ENCODE data around the gene TOP3A. TPM values are rescaled to one million over a fixed set of nuclear protein-coding genes. Genes with fewer than 3 reads are reported as not detected.

Gene TOP3A
- total RNA-seq, 1 donor from 2014 or later, result 41.5 TPM

DNA sequence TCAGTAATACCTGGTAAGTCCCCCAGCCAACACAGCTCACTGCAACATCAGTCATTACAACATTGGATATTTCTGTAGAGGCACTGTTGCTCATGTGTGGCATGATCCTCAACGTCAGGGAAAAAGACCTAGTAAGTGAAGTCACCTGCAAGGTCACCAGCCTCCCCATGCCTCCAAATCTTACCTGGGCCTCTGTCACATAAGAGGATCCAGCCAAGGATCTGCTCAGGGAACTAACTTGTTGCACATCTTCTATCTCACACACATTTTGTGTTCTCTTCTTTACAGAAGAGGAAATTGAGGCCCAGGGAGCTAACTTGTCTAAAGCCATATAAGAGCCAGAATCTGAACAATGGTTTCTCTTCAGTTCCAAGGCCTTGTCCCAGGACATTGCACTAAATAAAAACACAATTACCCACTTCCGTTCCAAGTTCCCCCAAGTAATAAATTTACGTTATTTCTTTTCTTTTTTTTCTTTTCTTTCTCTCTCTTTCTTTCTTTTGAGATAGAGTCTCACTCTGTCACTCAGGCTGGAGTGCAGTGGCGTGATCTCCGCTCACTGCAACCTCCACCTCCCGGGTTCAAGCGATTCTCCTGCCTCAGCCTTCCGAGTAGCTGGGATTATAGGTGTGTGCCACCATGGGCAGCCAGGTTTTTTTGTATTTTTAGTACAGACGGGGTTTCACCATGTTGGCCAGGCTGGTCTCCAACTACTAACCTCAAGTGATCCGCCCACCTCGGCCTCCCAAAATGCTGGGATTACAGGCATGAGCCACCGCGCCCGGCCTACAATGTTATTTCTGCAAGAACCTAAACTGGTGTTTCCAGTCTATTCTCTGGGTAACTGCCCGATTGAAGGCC, 47.3 kb upstream of the TOP3A start:
- TF ChIP-seq, protein P1, sequence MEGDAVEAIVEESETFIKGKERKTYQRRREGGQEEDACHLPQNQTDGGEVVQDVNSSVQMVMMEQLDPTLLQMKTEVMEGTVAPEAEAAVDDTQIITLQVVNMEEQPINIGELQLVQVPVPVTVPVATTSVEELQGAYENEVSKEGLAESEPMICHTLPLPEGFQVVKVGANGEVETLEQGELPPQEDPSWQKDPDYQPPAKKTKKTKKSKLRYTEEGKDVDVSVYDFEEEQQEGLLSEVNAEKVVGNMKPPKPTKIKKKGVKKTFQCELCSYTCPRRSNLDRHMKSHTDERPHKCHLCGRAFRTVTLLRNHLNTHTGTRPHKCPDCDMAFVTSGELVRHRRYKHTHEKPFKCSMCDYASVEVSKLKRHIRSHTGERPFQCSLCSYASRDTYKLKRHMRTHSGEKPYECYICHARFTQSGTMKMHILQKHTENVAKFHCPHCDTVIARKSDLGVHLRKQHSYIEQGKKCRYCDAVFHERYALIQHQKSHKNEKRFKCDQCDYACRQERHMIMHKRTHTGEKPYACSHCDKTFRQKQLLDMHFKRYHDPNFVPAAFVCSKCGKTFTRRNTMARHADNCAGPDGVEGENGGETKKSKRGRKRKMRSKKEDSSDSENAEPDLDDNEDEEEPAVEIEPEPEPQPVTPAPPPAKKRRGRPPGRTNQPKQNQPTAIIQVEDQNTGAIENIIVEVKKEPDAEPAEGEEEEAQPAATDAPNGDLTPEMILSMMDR (IDR thresholded peaks at IDR 0.05), result no peak
- Mint-ChIP-seq H3K27ac (ENCODE audit: unreplicated experiment) (no peak overlapping the region), H3K27me3 (ENCODE audit: unreplicated experiment) (no peaks in the 10 kb centered on the region), H3K36me3 (ENCODE audit: unreplicated experiment) (no peaks in the 10 kb centered on the region), H3K9me3 (ENCODE audit: unreplicated experiment) (no peaks in the 10 kb centered on the region), H3K4me1 (ENCODE audit: unreplicated experiment) (peaks cover 8% of the 10 kb centered on the region), H3K4me3 (ENCODE audit: unreplicated experiment) (peak overlapping the region; percentile 87)
- no peak for DNase-seq (ENCODE audit: extremely low spot score, unreplicated experiment)

DNA sequence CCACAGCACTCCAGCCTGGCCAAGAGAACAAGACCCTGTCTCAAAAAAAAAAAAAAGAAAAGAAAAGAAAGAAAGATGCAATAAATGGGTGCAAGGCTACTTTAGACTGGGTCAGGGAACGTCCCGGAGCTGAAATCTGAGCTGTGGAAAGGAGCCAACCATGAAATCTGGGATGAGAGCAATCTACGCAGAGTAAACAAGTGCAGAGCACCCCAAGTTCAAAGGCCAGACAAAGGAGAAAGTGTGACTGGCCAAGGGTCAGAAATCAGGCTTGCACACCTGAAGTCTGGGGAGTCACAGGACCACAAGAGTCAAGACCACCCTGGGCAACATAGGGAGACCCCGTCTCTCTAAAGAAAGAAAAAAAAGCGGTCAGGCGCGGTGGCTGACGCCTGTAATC, 45.7 kb upstream of the TOP3A start:
- Mint-ChIP-seq H3K9me3 (ENCODE audit: unreplicated experiment) (no peaks in the 10 kb centered on the region), H3K27me3 (ENCODE audit: unreplicated experiment) (no peaks in the 10 kb centered on the region), H3K4me1 (ENCODE audit: unreplicated experiment) (peaks cover 8% of the 10 kb centered on the region), H3K36me3 (ENCODE audit: unreplicated experiment) (no peaks in the 10 kb centered on the region), H3K4me3 (ENCODE audit: unreplicated experiment) (no peak overlapping the region), H3K27ac (ENCODE audit: unreplicated experiment) (no peak overlapping the region)
- no peak for DNase-seq (ENCODE audit: extremely low spot score, unreplicated experiment)
- TF ChIP-seq, protein P1 (IDR thresholded peaks at IDR 0.05), result no peak

DNA sequence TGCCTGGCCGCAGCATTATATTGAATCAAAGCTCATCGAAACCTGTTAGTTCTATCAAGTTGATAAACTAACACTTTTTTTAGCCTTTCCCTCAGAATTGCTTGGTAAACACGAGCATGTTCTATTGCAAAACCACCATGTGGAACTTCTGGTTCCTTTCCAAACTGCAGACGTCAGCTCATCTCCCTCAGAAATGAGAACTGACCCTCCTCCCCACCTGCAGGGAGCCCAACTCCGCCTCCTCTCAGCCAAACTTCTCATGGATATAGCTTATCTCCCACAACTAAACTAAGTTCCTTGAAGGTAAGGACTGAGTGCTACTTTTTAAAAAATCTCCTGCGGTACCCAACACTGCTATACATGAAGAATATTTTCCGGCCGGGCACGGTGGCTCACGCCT, 41.8 kb upstream of the TOP3A start:
- H3K4me3 Mint-ChIP-seq (ENCODE audit: unreplicated experiment), result no peak overlapping the region
- no peak for DNase-seq (ENCODE audit: extremely low spot score, unreplicated experiment)
- TF ChIP-seq, protein P1 (IDR thresholded peaks at IDR 0.05), result no peak
- H3K27ac Mint-ChIP-seq (ENCODE audit: unreplicated experiment), result no peak overlapping the region
- no peaks in the 10 kb centered on the region for H3K4me1 Mint-ChIP-seq (ENCODE audit: unreplicated experiment)
- no peaks in the 10 kb centered on the region for H3K9me3 Mint-ChIP-seq (ENCODE audit: unreplicated experiment)
- no peaks in the 10 kb centered on the region for H3K27me3 Mint-ChIP-seq (ENCODE audit: unreplicated experiment)
- no peaks in the 10 kb centered on the region for H3K36me3 Mint-ChIP-seq (ENCODE audit: unreplicated experiment)

DNA sequence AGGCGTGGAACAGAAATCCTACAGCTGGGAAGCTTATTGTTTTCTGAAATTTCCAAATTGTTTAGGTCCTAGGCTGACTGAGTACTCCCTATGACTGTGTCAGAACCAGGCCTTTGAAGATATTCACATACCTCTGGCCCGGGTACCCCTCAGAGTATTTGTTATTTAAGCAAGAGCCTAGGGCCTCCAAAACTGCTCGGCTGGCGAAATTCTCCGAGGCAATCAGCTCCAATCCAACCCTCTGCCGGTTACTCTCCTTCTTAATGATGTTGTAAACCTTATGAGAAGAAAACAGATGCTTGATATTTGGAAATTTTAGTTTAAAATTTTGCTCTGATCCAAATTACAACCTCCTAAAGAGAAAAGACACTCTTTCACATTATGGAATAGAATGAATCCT, 38.7 kb upstream of the TOP3A start:
- TF ChIP-seq, protein P1 (IDR thresholded peaks at IDR 0.05), result no peak
- Mint-ChIP-seq H3K4me3 (ENCODE audit: unreplicated experiment) (no peak overlapping the region), H3K9me3 (ENCODE audit: unreplicated experiment) (no peaks in the 10 kb centered on the region), H3K4me1 (ENCODE audit: unreplicated experiment) (no peaks in the 10 kb centered on the region), H3K36me3 (ENCODE audit: unreplicated experiment) (no peaks in the 10 kb centered on the region), H3K27ac (ENCODE audit: unreplicated experiment) (no peak overlapping the region), H3K27me3 (ENCODE audit: unreplicated experiment) (no peaks in the 10 kb centered on the region)
- no peak for DNase-seq (ENCODE audit: extremely low spot score, unreplicated experiment)

DNA sequence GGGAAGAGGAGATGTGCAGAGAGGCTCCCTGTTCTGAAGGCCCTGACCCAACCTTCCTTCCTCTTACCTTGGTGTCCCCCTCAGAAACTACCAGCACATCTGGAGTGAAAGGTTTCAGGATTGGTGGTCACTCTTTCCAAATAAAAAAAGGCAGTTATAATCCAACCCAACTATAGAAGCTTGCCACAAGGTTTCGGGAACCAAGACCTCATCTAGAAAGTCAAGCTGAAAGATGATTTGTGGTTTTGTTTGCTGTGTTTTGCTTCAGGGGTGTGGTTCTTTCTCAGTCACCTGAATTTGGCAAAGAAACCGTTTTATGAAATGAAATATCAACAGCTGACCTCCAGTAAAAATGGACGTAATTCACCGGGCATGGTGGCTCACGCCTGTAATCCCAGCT, 29.2 kb upstream of the TOP3A start:
- TF ChIP-seq, protein P1 (IDR thresholded peaks at IDR 0.05), result no peak
- no peak overlapping the region for H3K4me3 Mint-ChIP-seq (ENCODE audit: unreplicated experiment)
- no peaks in the 10 kb centered on the region for H3K4me1 Mint-ChIP-seq (ENCODE audit: unreplicated experiment)
- H3K27me3 Mint-ChIP-seq (ENCODE audit: unreplicated experiment), result no peaks in the 10 kb centered on the region
- no peak overlapping the region for H3K27ac Mint-ChIP-seq (ENCODE audit: unreplicated experiment)
- no peaks in the 10 kb centered on the region for H3K9me3 Mint-ChIP-seq (ENCODE audit: unreplicated experiment)
- no peaks in the 10 kb centered on the region for H3K36me3 Mint-ChIP-seq (ENCODE audit: unreplicated experiment)
- DNase-seq (ENCODE audit: extremely low spot score, unreplicated experiment), result no peak

Measured in osteocyte (in vitro differentiated cells).